ENCODE results near the gene CAMTA1. TPM values are rescaled to one million over a fixed set of nuclear protein-coding genes. Genes with fewer than 3 reads are reported as not detected.

The CAMTA1 gene
- total and polyA plus RNA-seq, 9 of the 15 experiments (the other 6 are each of a cell fraction or from before 2014, with no cell fraction given): 43.9 to 161 (median 65.9) TPM

DNA sequence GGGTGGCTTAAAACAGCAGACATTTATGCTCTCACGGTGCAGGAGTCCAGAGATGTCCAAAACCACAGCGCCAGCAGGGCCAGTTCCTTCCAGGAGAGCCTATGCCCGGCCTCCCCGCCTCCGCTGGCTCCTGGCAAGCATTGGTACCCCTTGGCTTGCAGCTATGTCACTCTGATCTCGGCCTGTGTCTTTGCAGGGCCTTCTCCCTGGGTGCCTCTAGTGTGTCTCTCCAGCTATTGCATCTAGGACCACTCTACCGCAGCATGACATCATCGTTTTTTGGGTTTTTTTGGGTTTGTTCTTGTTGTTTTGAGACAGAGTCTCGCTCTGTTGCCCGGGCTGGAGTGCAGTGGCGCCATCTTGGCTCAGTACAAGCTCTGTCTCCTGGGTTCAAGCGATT is 788.2 kb downstream of the CAMTA1 start (continued):
- TF ChIP-seq HSF4 (CRISPR knock-in tag; IDR thresholded peaks at IDR 0.05; ENCODE audit: borderline replicate concordance) (no peak), DDX20 (tag; IDR thresholded peaks at IDR 0.05; ENCODE audit: low read depth) (no peak), ATF7 (IDR thresholded peaks at IDR 0.05) (peak; percentile 28; the same call in 1 of the 2 replicates), POLR3G (IDR thresholded peaks at IDR 0.05; ENCODE audit: extremely low read depth, insufficient read length, insufficient replicate concordance) (no peak), PHF21A (IDR thresholded peaks at IDR 0.05; ENCODE audit: borderline replicate concordance, low read depth) (no peak), FOSL1 (tag; conservative IDR thresholded peaks at IDR 0.05) (no peak), OTX1 (CRISPR knock-in tag; IDR thresholded peaks at IDR 0.05) (no peak)
- TF ChIP-seq, protein P1, sequence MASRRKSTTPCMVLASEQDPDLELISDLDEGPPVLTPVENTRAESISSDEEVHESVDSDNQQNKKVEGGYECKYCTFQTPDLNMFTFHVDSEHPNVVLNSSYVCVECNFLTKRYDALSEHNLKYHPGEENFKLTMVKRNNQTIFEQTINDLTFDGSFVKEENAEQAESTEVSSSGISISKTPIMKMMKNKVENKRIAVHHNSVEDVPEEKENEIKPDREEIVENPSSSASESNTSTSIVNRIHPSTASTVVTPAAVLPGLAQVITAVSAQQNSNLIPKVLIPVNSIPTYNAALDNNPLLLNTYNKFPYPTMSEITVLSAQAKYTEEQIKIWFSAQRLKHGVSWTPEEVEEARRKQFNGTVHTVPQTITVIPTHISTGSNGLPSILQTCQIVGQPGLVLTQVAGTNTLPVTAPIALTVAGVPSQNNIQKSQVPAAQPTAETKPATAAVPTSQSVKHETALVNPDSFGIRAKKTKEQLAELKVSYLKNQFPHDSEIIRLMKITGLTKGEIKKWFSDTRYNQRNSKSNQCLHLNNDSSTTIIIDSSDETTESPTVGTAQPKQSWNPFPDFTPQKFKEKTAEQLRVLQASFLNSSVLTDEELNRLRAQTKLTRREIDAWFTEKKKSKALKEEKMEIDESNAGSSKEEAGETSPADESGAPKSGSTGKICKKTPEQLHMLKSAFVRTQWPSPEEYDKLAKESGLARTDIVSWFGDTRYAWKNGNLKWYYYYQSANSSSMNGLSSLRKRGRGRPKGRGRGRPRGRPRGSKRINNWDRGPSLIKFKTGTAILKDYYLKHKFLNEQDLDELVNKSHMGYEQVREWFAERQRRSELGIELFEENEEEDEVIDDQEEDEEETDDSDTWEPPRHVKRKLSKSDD (conservative IDR thresholded peaks at IDR 0.05; ENCODE audit: low read length): no peak
